K562 (cell line): ENCODE results near the gene FADS1. TPM values are rescaled to one million over a fixed set of nuclear protein-coding genes. Genes with fewer than 3 reads are reported as not detected.

Source experiments
- ATAC-seq: fragments of 200-7000 bp; cut with Tn5 transposase; 3 replicates; pipeline ENCODE4 v1.9.1; 2020; ENCODE audit warnings: moderate library complexity
- BruUV-seq: library from RNA; stranded (reverse); fragments of 400-500 nt; replicated peaks from 2 replicates; lab custom pipeline; 2021; lab: Mats Ljungman, UMichigan
- CTCF ChIA-PET: fragments of 300-600 bp; formaldehyde crosslinking; extraction: SDS; loops from one replicate; lab custom pipeline; 2021; ENCODE audit warnings: low intra/inter-chr PET ratio; lab: Yijun Ruan, JAX
- POLR2A ChIA-PET: fragments of 300-600, 350-650 bp; sonication (Branson Sonifier 250); formaldehyde crosslinking; extraction: SDS; loops from one replicate; lab custom pipeline; 2021; ENCODE audit warnings: antibody characterized with exemption, inconsistent platforms; lab: Yijun Ruan, JAX
- DNase-seq, 4 experiments: peaks; one replicate each; pipeline versions ENCODE4 v3.0.0 to v3.0.0-alpha.2; 2011 to 2018; ENCODE audit warnings: low spot score in 3 of 4, mixed read lengths in 3 of 4; ENCODE audit errors: extremely low read depth in 1 of 4
- FAIRE-seq: peaks from 2 replicates; lab custom pipeline; 2011; peaks lifted over from hg19 to GRCh38; lab: Jason Lieb, UNC
- H2AFZ ChIP-seq: 2 replicates; pipeline ENCODE4 v1.6.0; 2011; ENCODE audit warnings: low read depth, low read length, control low read depth, inconsistent platforms
- H3K27ac ChIP-seq: fragments of 200-600 bp; 3 replicates; pipeline ENCODE4 v1.8.0; 2011; ENCODE audit warnings: low read depth, mild to moderate bottlenecking, control low read depth, inconsistent platforms, low read length, moderate library complexity, mixed read lengths; ENCODE audit errors: extremely low read depth
- H3K27me3 ChIP-seq, 2 experiments: fragments of 300-600 bp in 1 of 2; 2 replicates in 1 of 2; 3 replicates in 1 of 2; pipeline versions ENCODE4 v1.6.0 to v1.8.0; 2011; ENCODE audit warnings: inconsistent platforms in 2 of 2, low read length in 2 of 2, mild to moderate bottlenecking in 1 of 2, mixed read lengths in 1 of 2, moderate library complexity in 1 of 2; ENCODE audit not compliant: control insufficient read depth in 2 of 2, insufficient read depth in 2 of 2
- H3K36me3 ChIP-seq: fragments of 300-600 bp; 3 replicates; pipeline ENCODE4 v1.8.0; 2011; ENCODE audit warnings: mild to moderate bottlenecking, low read length, inconsistent platforms; ENCODE audit not compliant: control insufficient read depth, insufficient read depth
- H3K4me1 ChIP-seq, 2 experiments: fragments of 200-600 bp in 1 of 2; replicated peaks in 1 of 2; 2 replicates in 1 of 2; 3 replicates in 1 of 2; pipeline versions ENCODE4 v1.5.1 to v1.8.0; 2011; ENCODE audit warnings: inconsistent platforms in 2 of 2, low read length in 2 of 2, mild to moderate bottlenecking in 1 of 2, mixed read lengths in 1 of 2, moderate library complexity in 1 of 2; ENCODE audit not compliant: control insufficient read depth in 2 of 2, insufficient read depth in 2 of 2
- H3K4me2 ChIP-seq: 2 replicates; pipeline ENCODE4 v1.6.1; 2011; ENCODE audit warnings: low read length, control low read depth, inconsistent platforms, mixed read lengths; ENCODE audit not compliant: insufficient read depth
- H3K4me3 ChIP-seq: fragments of 200-600 bp; sonication (generic), shearing (Covaris generic); 2 replicates; pipeline ENCODE4 v1.5.1; 2016; ENCODE audit warnings: control low read depth, inconsistent platforms
- H3K79me2 ChIP-seq: fragments of 200-600 bp; 3 replicates; pipeline ENCODE4 v1.8.0; 2011; ENCODE audit warnings: low read length, inconsistent platforms; ENCODE audit not compliant: control insufficient read depth, insufficient read depth
- H3K9ac ChIP-seq, 2 experiments: 2 replicates each; pipeline versions ENCODE4 v1.6.0 to v1.6.1; 2011; ENCODE audit warnings: low read depth in 2 of 2, low read length in 2 of 2, control low read depth in 1 of 2, inconsistent platforms in 1 of 2, mild to moderate bottlenecking in 1 of 2, mixed read lengths in 1 of 2; ENCODE audit not compliant: insufficient read depth in 1 of 2
- H3K9me1 ChIP-seq: one replicate; pipeline ENCODE4 v1.6.0; 2011; ENCODE audit warnings: inconsistent platforms, mild to moderate bottlenecking, low read length, moderate library complexity; ENCODE audit not compliant: control insufficient read depth, insufficient read depth
- H3K9me3 ChIP-seq: replicated peaks from 2 replicates; pipeline ENCODE4 v1.5.1; 2011; ENCODE audit warnings: low read depth, low read length, inconsistent platforms; ENCODE audit not compliant: control insufficient read depth, insufficient read depth
- H4K20me1 ChIP-seq: replicated peaks from 2 replicates; pipeline ENCODE4 v1.6.1; 2011; ENCODE audit warnings: low read length, inconsistent platforms, mixed read lengths; ENCODE audit not compliant: control insufficient read depth, insufficient read depth
- POLR2G ChIP-seq: fragments of 200-400 bp; formaldehyde crosslinking; IDR thresholded peaks from 2 replicates; pipeline ENCODE4 v1.6.1; 2017; ENCODE audit warnings: low read depth, mild to moderate bottlenecking, antibody characterized with exemption, low read length, moderate library complexity
- TEAD1 ChIP-seq, 2 experiments: fragments of 450-650 bp in 1 of 2; sonication (generic) in 1 of 2; formaldehyde crosslinking; IDR thresholded peaks; 2 replicates each; pipeline versions ENCODE4 v1.4.0 to v1.8.0; 2020 to 2022; ENCODE audit warnings: mild to moderate bottlenecking in 2 of 2, missing genetic modification reagents in 1 of 2
- WGBS: fragments of 100-300 bp; shearing (Covaris generic); methylation state at CpG from one replicate; pipeline ENCODE4 v1.1.6; 2016; ENCODE audit warnings: low coverage, mixed read lengths; ENCODE audit not compliant: insufficient coverage; ENCODE audit errors: missing lambda C conversion rate; 5-methylcytosine and 5-hydroxymethylcytosine counted together
- in situ Hi-C: fragments of 300-500 bp; cut with MboI; formaldehyde crosslinking; loops from 4 replicates; pipeline ENCODE4 v1.15.0; 2018; ENCODE audit warnings: inconsistent platforms, mixed read lengths
- intact Hi-C: fragments of 100-400 bp; cut with micrococcal nuclease; formaldehyde crosslinking; loops from 2 replicates; pipeline ENCODE4 v1.14.2; 2022
- polyA plus RNA-seq, 8 experiments: library from polyadenylated mRNA; depleted of rRNA in 4 of 8; stranded (reverse) in 5 of 8; unstranded in 3 of 8; fragments of >200 nt; fragmentation: Nextera tagmentation in 2 of 8; fragmentation: Illumina TruSeq in 1 of 8; extraction: Ambion mirVana in 2 of 8; extraction: Trizol in 1 of 8; gene quantifications; 2 replicates each; pipeline versions ENCODE4 v1.2.1 to v1.2.3, GENCODE V29; 2011 to 2014; ENCODE audit warnings: inconsistent platforms in 1 of 8, missing spikeins in 1 of 8
- total RNA-seq, 7 experiments: library from RNA; depleted of rRNA in 6 of 7; stranded (reverse); fragments of >200 nt in 6 of 7; fragmentation: Illumina TruSeq in 2 of 7; extraction: Trizol in 2 of 7; gene quantifications; 2 replicates each; pipeline versions ENCODE4 v1.2.1 to v1.2.3, GENCODE V29; 2011 to 2021; ENCODE audit warnings: low replicate concordance in 1 of 7

Gene FADS1
- total and polyA plus RNA-seq, 9 of the 15 experiments (the other 6 are each of a cell fraction or from before 2014, with no cell fraction given): 110 to 864 (median 364) TPM

- CTCF ChIA-PET: no interaction called here
- no peaks in the 10 kb centered on the region for H3K9me3 ChIP-seq
- H3K9ac ChIP-seq: peak overlapping the region in 1 of 2 experiments; percentile 69; a peak in 1 of 4 replicates
- no peak overlapping the region for H3K27ac ChIP-seq
- H3K4me2 ChIP-seq: no peak overlapping the region
- in situ Hi-C loops: no loop called here
- H3K27me3 ChIP-seq: no peaks in the 10 kb centered on the region
- BruUV-seq: no TSS peak
- DNase-seq (no peak), ATAC-seq (no peak), FAIRE-seq (no peak)
- peaks cover 0 to 36% of the 10 kb centered on the region in 2 experiments; a peak in 2 of 5 replicates for H3K4me1 ChIP-seq
- peaks cover 6% of the 10 kb centered on the region; the same call in 1 of the 2 replicates for H4K20me1 ChIP-seq
- no peaks in the 10 kb centered on the region for H3K79me2 ChIP-seq
- no peak overlapping the region for H2AFZ ChIP-seq
- H3K36me3 ChIP-seq: peaks cover 51% of the 10 kb centered on the region; the same call in 2 of the 3 replicates
- WGBS: 73% methylated on average over 7 of the region's 9 CpGs
- no peaks in the 10 kb centered on the region for H3K9me1 ChIP-seq
- no peak overlapping the region for H3K4me3 ChIP-seq
- POLR2A ChIA-PET: interaction anchor here (0.6 to 2.8 kb wide), 9 partner anchors 9 to 351 kb away, joined by 3 to 21 read pairs (median 4); partner anchors contain the start of genes CPSF7, FEN1, SDHAF2 and TMEM258
- TF ChIP-seq TEAD1 (CRISPR knock-in tag; IDR thresholded peaks at IDR 0.05) (no peak), POLR2G (peak; percentile 30; the same call in 1 of the 2 replicates)
- intact Hi-C loops: no loop called here
Observed at GRCh38 chr11:61780581-61781162, 36.1 kb downstream of the FADS1 start.
